Endothelial cell (in vitro differentiated cells): ENCODE data around the gene SERPINA3. TPM values are rescaled to one million over a fixed set of nuclear protein-coding genes. Genes with fewer than 3 reads are reported as not detected.

Source experiments
- DNase-seq: peaks from one replicate; pipeline ENCODE4 v3.0.0; 2021; ENCODE audit warnings: low spot score
- H3K27ac Mint-ChIP-seq: one replicate; pipeline ENCODE4 v1.8.0; 2021; ENCODE audit warnings: mixed read lengths, inconsistent platforms; ENCODE audit not compliant: unreplicated experiment
- H3K27me3 Mint-ChIP-seq: one replicate; pipeline ENCODE4 v1.8.0; 2021; ENCODE audit warnings: mild to moderate bottlenecking, moderate library complexity, mixed read lengths, inconsistent platforms; ENCODE audit not compliant: unreplicated experiment
- H3K36me3 Mint-ChIP-seq: one replicate; pipeline ENCODE4 v1.8.0; 2021; ENCODE audit warnings: mild to moderate bottlenecking, low read depth, mixed read lengths, inconsistent platforms; ENCODE audit not compliant: unreplicated experiment
- H3K4me1 Mint-ChIP-seq: one replicate; pipeline ENCODE4 v1.8.0; 2021; ENCODE audit warnings: mild to moderate bottlenecking, mixed read lengths, inconsistent platforms; ENCODE audit not compliant: unreplicated experiment
- H3K4me3 Mint-ChIP-seq: one replicate; pipeline ENCODE4 v1.8.0; 2021; ENCODE audit warnings: mild to moderate bottlenecking, mixed read lengths, inconsistent platforms; ENCODE audit not compliant: unreplicated experiment
- H3K9me3 Mint-ChIP-seq: one replicate; pipeline ENCODE4 v1.8.0; 2021; ENCODE audit warnings: mixed read lengths, inconsistent platforms; ENCODE audit not compliant: unreplicated experiment
- CTCF ChIP-seq: fragments of 200-600 bp; sonication (generic); IDR thresholded peaks from one replicate; pipeline ENCODE4 v1.5.0; 2021; ENCODE audit warnings: antibody characterized with exemption; ENCODE audit not compliant: unreplicated experiment
- long read RNA-seq: library from polyadenylated mRNA; unstranded; transcript quantifications from one replicate; pipeline ENCODE4 v2.0.0, GENCODE V29; 2020; ENCODE audit not compliant: unreplicated experiment
- total RNA-seq: library from RNA; stranded (reverse); fragmentation: NEBNext Ultra II Directional; extraction: Animal tissue kit (Norgen Biotek cat#: 25700); gene quantifications from one replicate; pipeline ENCODE4 v1.2.1, GENCODE V29; 2021; ENCODE audit not compliant: unreplicated experiment

The SERPINA3 gene
- not detected for total RNA-seq
- long read RNA-seq: 0 reads

- Mint-ChIP-seq H3K27me3 (peaks cover 8% of the 10 kb centered on the region), H3K4me3 (no peak within 1 kb of the TSS), H3K4me1 (no peaks in the 10 kb centered on the region), H3K36me3 (peaks cover 2% of the 10 kb centered on the region), H3K9me3 (peaks cover under 1% of the 10 kb centered on the region), H3K27ac (no peak within 1 kb of the TSS)
- DNase-seq: no peak
- TF ChIP-seq CTCF: no peak
These were observed at the start of gene SERPINA3 for GRCh38 chr14:94612174-94612573. SERPINA3 (plus strand) TSS chr14:94612391; CDS start chr14:94614442, 2,051 bp downstream.

GRCh38 chr14:94562941-94563883, 49.0 kb upstream of the SERPINA3 start:
- Mint-ChIP-seq H3K4me1 (no peaks in the 10 kb centered on the region), H3K9me3 (no peaks in the 10 kb centered on the region), H3K27me3 (no peaks in the 10 kb centered on the region), H3K27ac (no peak overlapping the region), H3K4me3 (no peak overlapping the region), H3K36me3 (no peaks in the 10 kb centered on the region)
- no peak for DNase-seq
- no peak for TF ChIP-seq CTCF

GRCh38 chr14:94564381-94564780, 47.8 kb upstream of the SERPINA3 start:
- Mint-ChIP-seq H3K4me3 (no peak overlapping the region), H3K9me3 (no peaks in the 10 kb centered on the region), H3K4me1 (no peaks in the 10 kb centered on the region), H3K27me3 (no peaks in the 10 kb centered on the region), H3K27ac (no peak overlapping the region), H3K36me3 (no peaks in the 10 kb centered on the region)
- TF ChIP-seq CTCF: no peak
- no peak for DNase-seq

GRCh38 chr14:94568186-94568585, 44.0 kb upstream of the SERPINA3 start:
- no peak for DNase-seq
- H3K27ac Mint-ChIP-seq: no peak overlapping the region
- no peak overlapping the region for H3K4me3 Mint-ChIP-seq
- TF ChIP-seq CTCF: no peak
- H3K9me3 Mint-ChIP-seq: no peaks in the 10 kb centered on the region
- H3K4me1 Mint-ChIP-seq: no peaks in the 10 kb centered on the region
- peaks cover 2% of the 10 kb centered on the region for H3K27me3 Mint-ChIP-seq
- no peaks in the 10 kb centered on the region for H3K36me3 Mint-ChIP-seq

GRCh38 chr14:94569381-94570001, 42.7 kb upstream of the SERPINA3 start:
- Mint-ChIP-seq H3K27me3 (peaks cover 2% of the 10 kb centered on the region), H3K27ac (no peak overlapping the region), H3K36me3 (no peaks in the 10 kb centered on the region), H3K4me3 (no peak overlapping the region), H3K9me3 (no peaks in the 10 kb centered on the region), H3K4me1 (no peaks in the 10 kb centered on the region)
- TF ChIP-seq CTCF: no peak
- DNase-seq: no peak
